ENCODE results near the gene TFEB. TPM values are rescaled to one million over a fixed set of nuclear protein-coding genes. Genes with fewer than 3 reads are reported as not detected.

Gene TFEB
- total RNA-seq, 4 donors from 2014 or later = 23.0 to 39.0 (median 34.9) TPM

- DNase-seq = no peak
- Histone ChIP-seq H3K36me3 (no peaks in the 10 kb centered on the region), H3K4me1 (no peaks in the 10 kb centered on the region), H3K9me3 (no peaks in the 10 kb centered on the region), H3K27ac (no peak overlapping the region), H3K4me3 (replicated peaks in 1 of 3) (no peak overlapping the region), H3K27me3 (no peaks in the 10 kb centered on the region)
- 87 to 100% methylated on average over 1 to 2 of the region's 2 CpGs for WGBS, 2 donors
- TF ChIP-seq, protein P1, sequence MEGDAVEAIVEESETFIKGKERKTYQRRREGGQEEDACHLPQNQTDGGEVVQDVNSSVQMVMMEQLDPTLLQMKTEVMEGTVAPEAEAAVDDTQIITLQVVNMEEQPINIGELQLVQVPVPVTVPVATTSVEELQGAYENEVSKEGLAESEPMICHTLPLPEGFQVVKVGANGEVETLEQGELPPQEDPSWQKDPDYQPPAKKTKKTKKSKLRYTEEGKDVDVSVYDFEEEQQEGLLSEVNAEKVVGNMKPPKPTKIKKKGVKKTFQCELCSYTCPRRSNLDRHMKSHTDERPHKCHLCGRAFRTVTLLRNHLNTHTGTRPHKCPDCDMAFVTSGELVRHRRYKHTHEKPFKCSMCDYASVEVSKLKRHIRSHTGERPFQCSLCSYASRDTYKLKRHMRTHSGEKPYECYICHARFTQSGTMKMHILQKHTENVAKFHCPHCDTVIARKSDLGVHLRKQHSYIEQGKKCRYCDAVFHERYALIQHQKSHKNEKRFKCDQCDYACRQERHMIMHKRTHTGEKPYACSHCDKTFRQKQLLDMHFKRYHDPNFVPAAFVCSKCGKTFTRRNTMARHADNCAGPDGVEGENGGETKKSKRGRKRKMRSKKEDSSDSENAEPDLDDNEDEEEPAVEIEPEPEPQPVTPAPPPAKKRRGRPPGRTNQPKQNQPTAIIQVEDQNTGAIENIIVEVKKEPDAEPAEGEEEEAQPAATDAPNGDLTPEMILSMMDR (IDR thresholded peaks at IDR 0.05) = no peak
- TF ChIP-seq POLR2A (IDR thresholded peaks at IDR 0.05) = no peak
- intact Hi-C loops (cut with DNase I) = no loop called here
These were observed 85.3 kb downstream of the TFEB start for GRCh38 chr6:41650120-41650519.

- Histone ChIP-seq H3K27ac (no peak overlapping the region), H3K4me3 (replicated peaks in 1 of 3) (no peak overlapping the region), H3K27me3 (no peaks in the 10 kb centered on the region), H3K9me3 (no peaks in the 10 kb centered on the region), H3K36me3 (no peaks in the 10 kb centered on the region), H3K4me1 (no peaks in the 10 kb centered on the region)
- DNase-seq = no peak
- TF ChIP-seq, protein P1 (IDR thresholded peaks at IDR 0.05) = no peak
- no peak for TF ChIP-seq POLR2A (IDR thresholded peaks at IDR 0.05)
- intact Hi-C loops (cut with DNase I) = no loop called here
- 50 to 55% methylated on average over 7 to 8 of the region's 10 CpGs for WGBS, 2 donors
These were observed 85.8 kb downstream of the TFEB start for GRCh38 chr6:41649596-41649995.

GRCh38 chr6:41648921-41649320 is 86.5 kb downstream of the TFEB start:
- intact Hi-C loops (cut with DNase I) = no loop called here
- Histone ChIP-seq H3K27ac (no peak overlapping the region), H3K9me3 (no peaks in the 10 kb centered on the region), H3K4me1 (no peaks in the 10 kb centered on the region), H3K4me3 (replicated peaks in 1 of 3) (no peak overlapping the region), H3K36me3 (no peaks in the 10 kb centered on the region), H3K27me3 (no peaks in the 10 kb centered on the region)
- TF ChIP-seq, protein P1 (IDR thresholded peaks at IDR 0.05) = no peak
- no peak for TF ChIP-seq POLR2A (IDR thresholded peaks at IDR 0.05)
- 88 to 91% methylated on average over 5 of the region's 5 CpGs for WGBS, 2 donors
- no peak for DNase-seq

GRCh38 chr6:41648070-41648585 is 87.3 kb downstream of the TFEB start:
- Histone ChIP-seq H3K27me3 (no peaks in the 10 kb centered on the region), H3K36me3 (no peaks in the 10 kb centered on the region), H3K27ac (no peak overlapping the region), H3K4me3 (replicated peaks in 1 of 3) (no peak overlapping the region), H3K4me1 (no peaks in the 10 kb centered on the region), H3K9me3 (no peaks in the 10 kb centered on the region)
- TF ChIP-seq POLR2A (IDR thresholded peaks at IDR 0.05) = no peak
- TF ChIP-seq, protein P1 (IDR thresholded peaks at IDR 0.05) = no peak
- intact Hi-C loops (cut with DNase I) = no loop called here
- no peak for DNase-seq
- 87 to 92% methylated on average over 7 of the region's 7 CpGs for WGBS, 2 donors

- TF ChIP-seq, protein P1 (IDR thresholded peaks at IDR 0.05) = no peak
- TF ChIP-seq POLR2A (IDR thresholded peaks at IDR 0.05) = no peak
- intact Hi-C loops (cut with DNase I) = no loop called here
- WGBS, 2 donors = 74 to 90% methylated on average over 9 of the region's 9 CpGs
- DNase-seq = no peak
- Histone ChIP-seq H3K4me3 (replicated peaks in 1 of 3) (no peak overlapping the region), H3K9me3 (no peaks in the 10 kb centered on the region), H3K36me3 (no peaks in the 10 kb centered on the region), H3K27ac (no peak overlapping the region), H3K4me1 (no peaks in the 10 kb centered on the region), H3K27me3 (no peaks in the 10 kb centered on the region)
These were observed 88.3 kb downstream of the TFEB start for GRCh38 chr6:41647061-41647511.

Data from thyroid gland (tissue), 4 donors.